ENCODE data around the gene STBD1.

DNA sequence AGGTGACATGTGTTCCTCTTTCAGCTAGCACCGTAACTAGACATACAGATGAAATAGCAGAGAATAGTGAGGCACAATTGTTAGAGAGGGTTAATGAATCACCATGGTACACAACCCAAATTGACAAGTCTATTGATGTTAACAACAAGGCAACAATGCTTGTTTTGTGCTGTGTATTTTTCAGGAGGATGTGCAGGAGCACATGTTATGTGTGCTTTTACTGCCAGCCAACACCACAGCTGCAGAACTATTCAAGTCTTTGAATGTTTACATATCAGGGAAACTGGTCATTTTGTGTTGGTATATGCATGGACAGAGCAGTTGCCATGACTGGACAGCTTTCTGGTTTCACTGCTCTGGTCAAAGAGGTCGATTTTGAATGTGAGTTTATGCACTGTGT lies 32.8 kb downstream of the STBD1 start:
- no peak for TF ChIP-seq POLR2A (IDR thresholded peaks at IDR 0.05)
- TF ChIP-seq, protein P1, sequence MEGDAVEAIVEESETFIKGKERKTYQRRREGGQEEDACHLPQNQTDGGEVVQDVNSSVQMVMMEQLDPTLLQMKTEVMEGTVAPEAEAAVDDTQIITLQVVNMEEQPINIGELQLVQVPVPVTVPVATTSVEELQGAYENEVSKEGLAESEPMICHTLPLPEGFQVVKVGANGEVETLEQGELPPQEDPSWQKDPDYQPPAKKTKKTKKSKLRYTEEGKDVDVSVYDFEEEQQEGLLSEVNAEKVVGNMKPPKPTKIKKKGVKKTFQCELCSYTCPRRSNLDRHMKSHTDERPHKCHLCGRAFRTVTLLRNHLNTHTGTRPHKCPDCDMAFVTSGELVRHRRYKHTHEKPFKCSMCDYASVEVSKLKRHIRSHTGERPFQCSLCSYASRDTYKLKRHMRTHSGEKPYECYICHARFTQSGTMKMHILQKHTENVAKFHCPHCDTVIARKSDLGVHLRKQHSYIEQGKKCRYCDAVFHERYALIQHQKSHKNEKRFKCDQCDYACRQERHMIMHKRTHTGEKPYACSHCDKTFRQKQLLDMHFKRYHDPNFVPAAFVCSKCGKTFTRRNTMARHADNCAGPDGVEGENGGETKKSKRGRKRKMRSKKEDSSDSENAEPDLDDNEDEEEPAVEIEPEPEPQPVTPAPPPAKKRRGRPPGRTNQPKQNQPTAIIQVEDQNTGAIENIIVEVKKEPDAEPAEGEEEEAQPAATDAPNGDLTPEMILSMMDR (IDR thresholded peaks at IDR 0.05) = no peak
